Activated T-cell treated with anti-CD3 and anti-CD28 coated beads, Interleukin-2, amount 50 U/mL, for 48 hours (primary cell): ENCODE measurements around the gene PCDHGA11.
"Not testable (repeated sequence)": the region's sequence is repeated elsewhere in the genome, so short reads cannot be mapped to it uniquely, and the experiment has no call there.

ENCODE experiments used
- DNase-seq, 2 experiments: peaks; one replicate each; pipeline ENCODE4 v3.0.0-alpha.2; 2020

The PCDHGA11 gene

DNA sequence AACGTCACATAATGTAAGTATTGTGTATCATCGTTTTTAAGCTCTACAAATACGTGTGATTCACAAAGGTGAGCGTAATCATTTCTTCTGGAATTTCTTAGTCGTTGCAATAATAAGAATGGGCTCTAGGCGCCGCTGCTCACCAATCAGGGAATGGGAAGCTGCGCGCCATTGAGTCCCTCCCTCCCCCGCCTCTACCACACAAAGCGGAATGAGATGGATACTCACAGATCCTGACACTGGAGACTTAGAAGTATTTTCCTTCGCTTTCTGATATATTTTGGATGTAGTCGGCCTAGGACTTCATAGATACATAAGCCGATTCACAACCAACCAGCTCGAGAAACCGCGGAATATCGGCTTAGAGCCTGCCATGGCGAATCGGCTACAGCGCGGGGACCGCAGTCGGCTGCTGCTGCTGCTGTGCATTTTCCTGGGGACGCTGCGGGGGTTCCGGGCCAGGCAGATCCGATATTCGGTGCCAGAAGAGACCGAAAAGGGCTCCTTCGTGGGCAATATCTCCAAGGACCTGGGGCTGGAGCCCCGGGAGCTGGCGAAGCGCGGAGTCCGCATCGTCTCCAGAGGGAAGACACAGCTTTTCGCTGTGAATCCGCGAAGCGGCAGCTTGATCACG, at the start of gene PCDHGA11:
Gene PCDHGA11 (plus strand): TSS at position 197 of the 634 bp plus-strand sequence. CDS start 177 bp downstream, at position 374.
- DNase-seq: peak; percentile 62 to 66

DNA sequence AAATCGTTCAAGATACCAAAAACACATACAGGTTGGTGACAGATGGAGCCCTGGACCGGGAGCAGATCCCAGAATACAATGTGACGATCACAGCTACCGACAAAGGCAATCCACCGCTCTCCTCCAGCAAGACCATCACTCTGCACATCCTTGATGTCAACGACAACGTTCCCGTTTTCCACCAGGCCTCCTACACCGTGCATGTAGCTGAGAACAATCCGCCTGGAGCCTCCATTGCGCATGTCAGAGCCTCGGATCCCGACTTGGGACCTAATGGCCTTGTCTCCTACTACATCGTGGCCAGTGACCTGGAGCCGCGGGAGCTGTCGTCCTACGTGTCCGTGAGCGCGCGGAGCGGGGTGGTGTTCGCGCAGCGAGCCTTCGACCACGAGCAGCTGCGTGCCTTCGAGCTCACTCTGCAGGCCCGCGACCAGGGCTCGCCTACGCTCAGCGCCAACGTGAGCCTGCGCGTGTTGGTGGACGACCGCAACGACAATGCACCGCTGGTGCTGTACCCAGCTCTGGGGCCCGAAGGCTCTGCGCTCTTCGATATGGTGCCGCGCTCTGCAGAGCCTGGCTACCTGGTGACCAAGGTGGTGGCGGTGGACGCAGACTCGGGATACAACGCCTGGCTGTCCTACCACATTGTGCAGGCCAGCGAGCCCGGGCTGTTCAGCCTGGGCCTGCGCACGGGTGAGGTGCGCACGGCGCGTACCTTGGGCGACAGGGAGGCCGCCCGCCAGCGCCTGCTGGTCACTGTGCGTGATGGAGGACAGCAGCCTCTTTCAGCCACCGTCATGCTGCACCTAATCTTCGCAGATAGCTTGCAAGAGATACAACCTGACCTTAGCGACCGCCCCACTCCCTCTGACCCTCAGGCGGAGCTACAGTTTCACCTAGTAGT, 49.0 kb upstream of the PCDHGA11 start:
- no peak for DNase-seq

DNA sequence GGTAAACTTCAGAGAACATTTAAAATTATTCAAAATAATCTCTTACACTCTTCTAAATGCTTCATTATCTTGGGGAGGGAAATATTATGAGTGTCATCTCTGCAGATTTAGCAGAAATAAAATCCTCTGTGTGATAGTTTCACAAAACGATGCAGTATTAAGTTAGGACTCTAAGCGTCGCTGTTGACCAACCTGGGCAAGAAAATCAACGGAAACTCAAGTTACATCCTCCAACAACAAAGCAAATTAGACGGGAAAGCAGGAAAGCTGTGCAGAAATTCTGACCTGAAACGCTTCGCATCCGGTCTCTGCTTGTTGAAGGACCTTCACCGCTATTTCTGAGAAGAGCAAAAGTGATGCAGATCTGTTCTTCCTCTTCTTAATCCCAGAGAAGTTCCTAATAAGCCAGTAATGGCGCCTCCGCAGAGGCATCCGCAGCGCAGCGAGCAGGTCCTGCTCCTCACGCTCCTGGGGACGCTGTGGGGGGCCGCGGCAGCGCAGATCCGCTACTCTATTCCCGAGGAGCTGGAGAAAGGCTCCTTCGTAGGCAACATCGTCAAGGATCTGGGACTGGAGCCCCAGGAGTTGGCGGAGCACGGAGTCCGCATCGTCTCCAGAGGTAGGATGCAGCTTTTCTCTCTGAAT, 47.1 kb upstream of the PCDHGA11 start, which contains the start of gene PCDHGA6:
Gene PCDHGA6 (plus strand): TSS at position 219 of the 645 bp plus-strand sequence. CDS start 193 bp downstream, at position 412.
- no peak for DNase-seq

DNA sequence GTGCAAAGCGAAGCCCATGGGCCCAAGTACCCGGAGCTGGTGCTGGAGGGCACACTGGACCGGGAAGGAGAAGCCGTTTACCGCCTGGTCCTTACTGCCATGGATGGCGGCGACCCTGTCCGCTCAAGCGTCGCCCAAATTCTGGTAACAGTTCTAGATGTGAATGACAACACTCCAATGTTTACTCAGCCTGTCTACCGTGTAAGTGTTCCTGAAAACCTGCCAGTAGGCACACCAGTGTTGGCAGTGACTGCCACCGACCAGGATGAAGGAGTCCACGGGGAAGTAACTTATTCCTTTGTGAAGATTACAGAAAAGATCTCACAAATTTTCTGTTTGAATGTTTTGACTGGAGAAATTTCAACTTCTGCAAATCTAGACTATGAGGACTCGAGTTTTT, 46.2 kb upstream of the PCDHGA11 start:
- no peak for DNase-seq

DNA sequence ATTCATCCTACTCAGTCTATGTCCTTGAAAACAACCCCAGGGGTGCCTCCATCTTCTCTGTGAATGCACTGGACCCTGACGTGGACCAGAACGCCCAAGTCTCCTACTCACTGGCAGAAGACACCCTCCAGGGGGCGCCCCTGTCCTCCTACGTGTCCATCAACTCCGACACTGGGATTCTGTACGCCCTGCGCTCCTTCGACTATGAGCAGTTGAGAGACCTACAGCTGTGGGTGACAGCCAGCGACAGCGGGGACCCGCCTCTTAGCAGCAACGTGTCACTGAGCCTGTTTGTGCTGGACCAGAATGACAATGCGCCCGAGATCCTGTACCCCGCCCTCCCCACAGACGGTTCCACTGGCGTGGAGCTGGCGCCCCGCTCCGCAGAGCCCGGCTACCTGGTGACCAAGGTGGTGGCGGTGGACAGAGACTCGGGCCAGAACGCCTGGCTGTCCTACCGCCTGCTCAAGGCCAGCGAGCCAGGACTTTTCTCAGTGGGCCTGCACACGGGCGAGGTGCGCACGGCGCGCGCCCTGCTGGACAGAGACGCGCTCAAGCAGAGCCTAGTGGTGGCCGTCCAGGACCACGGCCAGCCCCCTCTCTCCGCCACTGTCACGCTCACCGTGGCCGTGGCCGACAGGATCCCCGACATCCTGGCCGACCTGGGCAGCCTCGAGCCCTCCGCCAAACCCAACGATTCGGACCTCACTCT, 45.3 kb upstream of the PCDHGA11 start:
- not testable (repeated sequence) for DNase-seq

DNA sequence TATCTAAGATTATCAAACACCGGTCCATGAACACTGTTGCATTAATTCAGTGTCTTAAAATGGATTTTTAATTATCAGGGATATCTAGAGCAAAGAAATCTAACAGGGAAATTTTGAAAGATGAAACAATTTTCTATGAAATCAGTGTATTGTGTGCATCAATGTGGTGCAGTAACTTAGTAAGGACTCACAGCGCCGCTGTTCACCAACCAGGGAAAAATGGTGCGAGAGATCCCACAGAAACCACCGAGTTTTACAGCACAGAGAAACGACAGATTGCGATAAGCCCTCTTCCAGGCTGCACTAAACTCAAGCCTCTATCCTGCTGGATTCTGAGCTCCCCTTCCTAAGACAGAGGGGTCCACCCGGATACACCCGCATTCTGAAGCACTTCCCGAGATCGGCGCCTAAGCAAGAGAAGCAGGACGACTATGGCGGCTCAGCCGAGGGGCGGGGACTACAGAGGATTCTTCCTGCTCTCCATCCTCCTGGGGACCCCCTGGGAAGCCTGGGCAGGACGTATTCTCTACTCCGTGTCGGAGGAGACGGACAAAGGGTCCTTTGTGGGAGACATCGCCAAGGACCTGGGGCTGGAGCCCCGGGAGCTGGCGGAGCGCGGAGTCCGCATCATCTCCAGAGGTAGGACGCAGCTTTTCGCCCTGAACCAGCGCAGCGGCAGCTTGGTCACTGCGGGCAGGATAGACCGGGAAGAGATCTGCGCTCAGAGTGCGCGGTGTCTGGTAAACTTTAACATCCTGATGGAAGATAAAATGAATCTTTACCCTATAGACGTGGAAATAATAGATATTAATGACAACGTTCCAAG, 38.2 kb upstream of the PCDHGA11 start, which contains the start of gene PCDHGA7:
Gene PCDHGA7 (plus strand): TSS at position 274 of the 826 bp plus-strand sequence. CDS start 158 bp downstream, at position 432.
- no peak for DNase-seq

DNA sequence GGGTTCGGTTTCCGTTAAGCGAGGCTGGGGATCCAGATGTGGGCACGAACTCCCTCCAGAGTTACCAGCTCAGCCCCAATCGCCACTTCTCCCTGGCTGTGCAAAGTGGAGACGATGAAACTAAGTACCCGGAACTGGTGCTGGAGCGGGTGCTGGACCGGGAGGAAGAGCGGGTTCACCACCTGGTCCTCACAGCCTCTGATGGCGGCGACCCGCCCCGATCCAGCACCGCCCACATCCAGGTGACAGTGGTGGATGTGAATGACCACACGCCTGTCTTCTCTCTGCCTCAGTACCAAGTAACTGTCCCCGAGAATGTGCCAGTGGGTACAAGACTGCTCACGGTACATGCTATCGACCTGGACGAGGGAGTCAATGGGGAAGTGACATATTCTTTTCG, 37.5 kb upstream of the PCDHGA11 start:
- DNase-seq: no peak

DNA sequence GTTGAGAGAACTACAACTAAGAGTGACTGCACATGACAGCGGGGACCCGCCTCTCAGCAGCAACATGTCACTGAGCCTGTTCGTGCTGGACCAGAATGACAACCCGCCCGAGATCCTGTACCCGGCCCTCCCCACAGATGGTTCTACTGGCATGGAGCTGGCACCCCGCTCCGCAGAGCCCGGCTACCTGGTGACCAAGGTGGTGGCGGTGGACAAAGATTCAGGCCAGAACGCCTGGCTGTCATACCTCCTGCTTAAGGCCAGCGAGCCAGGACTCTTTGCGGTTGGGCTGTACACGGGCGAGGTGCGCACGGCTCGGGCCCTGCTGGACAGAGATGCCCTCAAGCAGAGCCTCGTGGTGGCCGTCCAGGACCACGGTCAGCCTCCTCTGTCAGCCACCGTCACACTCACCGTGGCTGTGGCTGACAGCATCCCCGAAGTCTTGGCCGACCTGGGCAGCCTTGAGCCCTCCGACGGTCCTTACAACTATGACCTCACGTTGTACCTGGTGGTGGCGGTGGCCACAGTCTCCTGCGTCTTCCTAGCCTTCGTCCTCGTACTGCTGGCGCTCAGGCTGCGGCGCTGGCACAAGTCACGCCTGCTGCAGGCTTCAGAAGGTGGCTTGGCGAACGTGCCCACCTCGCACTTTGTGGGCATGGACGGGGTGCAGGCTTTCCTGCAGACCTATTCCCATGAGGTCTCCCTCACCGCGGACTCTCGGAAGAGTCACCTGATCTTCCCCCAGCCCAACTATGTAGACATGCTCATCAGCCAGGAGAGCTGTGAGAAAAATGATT, 36.2 kb upstream of the PCDHGA11 start:
- DNase-seq: no peak

DNA sequence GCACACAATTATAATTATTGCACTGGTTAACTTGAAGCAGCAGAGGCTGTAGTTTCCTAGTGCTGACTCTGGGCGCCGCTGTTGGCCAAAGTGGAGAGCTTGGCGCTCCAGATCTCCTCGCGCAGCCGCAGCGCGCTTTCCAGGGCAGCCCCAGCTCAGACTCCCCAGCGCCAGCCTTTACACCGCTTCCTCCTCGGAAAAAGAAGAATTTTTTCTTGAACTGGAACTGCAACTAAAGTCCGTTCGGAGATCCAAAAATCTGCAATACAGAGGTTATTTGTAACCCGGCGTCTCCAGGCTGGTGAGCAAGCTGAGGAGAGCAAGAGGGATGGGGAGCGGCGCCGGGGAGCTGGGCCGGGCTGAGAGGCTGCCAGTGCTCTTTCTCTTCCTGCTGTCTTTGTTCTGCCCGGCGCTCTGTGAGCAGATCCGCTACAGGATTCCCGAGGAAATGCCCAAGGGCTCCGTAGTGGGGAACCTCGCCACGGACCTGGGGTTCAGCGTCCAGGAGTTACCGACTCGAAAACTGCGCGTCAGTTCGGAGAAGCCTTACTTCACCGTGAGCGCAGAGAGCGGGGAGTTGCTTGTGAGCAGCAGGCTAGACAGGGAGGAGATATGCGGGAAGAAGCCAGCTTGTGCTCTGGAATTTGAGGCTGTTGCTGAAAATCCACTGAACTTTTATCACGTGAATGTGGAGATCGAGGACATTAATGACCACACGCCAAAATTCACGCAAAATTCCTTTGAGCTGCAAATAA, 33.1 kb upstream of the PCDHGA11 start, which contains the start of gene PCDHGB4:
Gene PCDHGB4 (plus strand): TSS at position 142 of the 755 bp plus-strand sequence. CDS start 187 bp downstream, at position 329.
- not testable (repeated sequence) for DNase-seq

DNA sequence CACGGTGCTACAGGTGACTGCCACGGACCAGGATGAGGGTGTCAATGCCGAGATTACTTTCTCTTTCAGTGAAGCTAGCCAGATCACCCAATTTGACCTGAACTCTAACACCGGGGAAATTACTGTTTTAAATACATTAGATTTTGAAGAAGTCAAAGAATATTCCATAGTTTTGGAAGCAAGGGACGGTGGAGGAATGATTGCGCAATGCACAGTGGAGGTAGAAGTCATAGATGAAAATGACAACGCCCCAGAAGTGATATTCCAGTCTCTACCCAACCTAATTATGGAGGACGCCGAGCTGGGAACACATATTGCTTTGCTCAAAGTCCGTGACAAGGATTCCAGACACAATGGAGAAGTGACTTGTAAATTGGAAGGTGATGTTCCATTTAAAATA, 32.2 kb upstream of the PCDHGA11 start:
- no peak for DNase-seq

DNA sequence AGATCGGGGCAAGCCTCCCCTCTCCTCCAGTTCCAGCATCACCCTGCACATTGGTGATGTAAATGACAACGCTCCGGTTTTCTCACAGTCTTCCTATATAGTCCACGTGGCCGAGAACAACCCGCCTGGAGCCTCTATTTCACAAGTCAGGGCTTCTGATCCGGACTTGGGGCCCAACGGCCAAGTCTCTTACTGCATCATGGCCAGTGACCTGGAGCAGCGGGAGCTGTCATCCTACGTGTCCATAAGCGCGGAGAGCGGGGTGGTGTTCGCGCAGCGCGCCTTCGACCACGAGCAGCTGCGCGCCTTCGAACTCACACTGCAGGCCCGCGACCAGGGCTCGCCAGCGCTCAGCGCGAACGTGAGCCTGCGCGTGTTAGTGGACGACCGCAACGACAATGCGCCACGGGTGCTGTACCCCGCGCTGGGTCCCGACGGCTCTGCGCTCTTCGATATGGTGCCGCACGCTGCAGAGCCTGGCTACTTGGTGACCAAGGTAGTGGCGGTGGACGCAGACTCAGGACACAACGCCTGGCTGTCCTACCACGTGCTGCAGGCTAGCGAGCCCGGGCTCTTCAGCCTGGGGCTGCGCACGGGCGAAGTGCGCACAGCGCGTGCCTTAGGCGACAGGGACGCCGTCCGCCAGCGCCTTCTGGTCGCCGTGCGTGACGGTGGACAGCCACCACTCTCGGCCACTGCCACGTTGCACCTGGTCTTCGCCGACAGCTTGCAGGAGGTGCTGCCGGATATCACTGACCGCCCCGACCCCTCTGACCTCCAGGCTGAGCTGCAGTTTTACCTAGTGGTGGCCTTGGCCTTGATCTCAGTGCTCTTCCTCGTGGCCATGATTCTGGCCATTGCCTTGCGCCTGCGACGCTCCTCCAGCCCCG, 31.5 kb upstream of the PCDHGA11 start:
- DNase-seq: no peak

DNA sequence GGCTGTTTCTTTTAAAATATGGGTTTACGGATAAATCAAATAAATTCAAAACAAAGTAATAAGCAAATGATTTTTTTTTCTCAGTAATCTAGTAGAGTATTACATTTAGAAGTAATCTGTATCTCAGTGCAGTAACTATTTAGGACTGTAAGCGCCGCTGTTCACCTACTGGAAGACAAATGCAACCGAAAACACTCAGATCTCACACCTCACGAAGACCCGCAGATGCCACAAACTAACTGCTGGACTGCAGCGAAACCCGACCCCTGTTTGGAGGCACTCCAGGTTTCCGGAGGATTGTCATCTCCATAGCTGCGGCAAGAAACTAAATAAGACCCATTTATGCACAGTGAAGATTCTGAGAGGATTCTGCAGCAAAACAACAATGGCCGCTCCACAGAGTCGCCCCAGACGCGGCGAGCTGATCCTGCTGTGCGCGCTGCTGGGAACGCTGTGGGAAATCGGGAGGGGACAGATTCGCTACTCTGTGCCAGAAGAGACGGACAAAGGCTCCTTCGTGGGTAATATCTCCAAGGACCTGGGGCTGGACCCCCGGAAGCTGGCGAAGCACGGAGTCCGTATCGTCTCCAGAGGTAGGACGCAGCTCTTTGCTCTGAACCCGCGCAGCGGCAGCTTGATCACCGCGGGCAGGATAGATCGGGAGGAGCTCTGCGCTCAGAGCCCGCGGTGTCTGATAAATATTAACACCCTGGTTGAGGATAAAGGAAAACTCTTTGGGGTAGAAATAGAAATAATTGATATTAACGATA, 28.2 kb upstream of the PCDHGA11 start, which contains the start of gene PCDHGA8:
Gene PCDHGA8 (plus strand): TSS at position 205 of the 770 bp plus-strand sequence. CDS start 181 bp downstream, at position 386.
- no peak for DNase-seq

DNA sequence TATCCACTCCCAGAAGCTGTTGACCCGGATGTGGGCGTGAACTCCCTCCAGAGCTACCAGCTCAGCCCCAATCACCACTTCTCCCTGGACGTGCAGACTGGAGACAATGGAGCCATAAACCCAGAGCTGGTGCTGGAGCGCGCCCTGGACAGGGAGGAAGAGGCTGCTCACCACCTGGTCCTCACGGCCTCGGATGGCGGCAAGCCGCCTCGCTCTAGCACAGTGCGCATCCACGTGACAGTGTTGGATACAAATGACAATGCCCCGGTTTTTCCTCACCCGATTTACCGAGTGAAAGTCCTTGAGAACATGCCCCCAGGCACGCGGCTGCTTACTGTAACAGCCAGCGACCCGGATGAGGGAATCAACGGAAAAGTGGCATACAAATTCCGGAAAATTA, 27.6 kb upstream of the PCDHGA11 start:
- no peak for DNase-seq

DNA sequence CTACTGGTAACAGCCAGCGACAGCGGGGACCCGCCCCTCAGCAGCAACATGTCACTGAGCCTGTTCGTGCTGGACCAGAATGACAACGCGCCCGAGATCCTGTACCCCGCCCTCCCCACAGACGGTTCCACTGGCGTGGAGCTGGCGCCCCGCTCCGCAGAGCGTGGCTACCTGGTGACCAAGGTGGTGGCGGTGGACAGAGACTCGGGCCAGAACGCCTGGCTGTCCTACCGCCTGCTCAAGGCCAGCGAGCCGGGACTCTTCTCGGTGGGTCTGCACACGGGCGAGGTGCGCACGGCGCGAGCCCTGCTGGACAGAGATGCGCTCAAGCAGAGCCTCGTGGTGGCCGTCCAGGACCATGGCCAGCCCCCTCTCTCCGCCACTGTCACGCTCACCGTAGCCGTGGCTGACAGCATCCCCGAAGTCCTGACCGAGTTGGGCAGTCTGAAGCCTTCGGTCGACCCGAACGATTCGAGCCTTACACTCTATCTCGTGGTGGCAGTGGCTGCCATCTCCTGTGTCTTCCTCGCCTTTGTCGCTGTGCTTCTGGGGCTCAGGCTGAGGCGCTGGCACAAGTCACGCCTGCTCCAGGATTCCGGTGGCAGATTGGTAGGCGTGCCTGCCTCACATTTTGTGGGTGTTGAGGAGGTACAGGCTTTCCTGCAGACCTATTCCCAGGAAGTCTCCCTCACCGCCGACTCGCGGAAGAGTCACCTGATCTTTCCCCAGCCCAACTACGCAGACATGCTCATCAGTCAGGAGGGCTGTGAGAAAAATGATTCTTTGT, 26.3 kb upstream of the PCDHGA11 start:
- not testable (repeated sequence) for DNase-seq

DNA sequence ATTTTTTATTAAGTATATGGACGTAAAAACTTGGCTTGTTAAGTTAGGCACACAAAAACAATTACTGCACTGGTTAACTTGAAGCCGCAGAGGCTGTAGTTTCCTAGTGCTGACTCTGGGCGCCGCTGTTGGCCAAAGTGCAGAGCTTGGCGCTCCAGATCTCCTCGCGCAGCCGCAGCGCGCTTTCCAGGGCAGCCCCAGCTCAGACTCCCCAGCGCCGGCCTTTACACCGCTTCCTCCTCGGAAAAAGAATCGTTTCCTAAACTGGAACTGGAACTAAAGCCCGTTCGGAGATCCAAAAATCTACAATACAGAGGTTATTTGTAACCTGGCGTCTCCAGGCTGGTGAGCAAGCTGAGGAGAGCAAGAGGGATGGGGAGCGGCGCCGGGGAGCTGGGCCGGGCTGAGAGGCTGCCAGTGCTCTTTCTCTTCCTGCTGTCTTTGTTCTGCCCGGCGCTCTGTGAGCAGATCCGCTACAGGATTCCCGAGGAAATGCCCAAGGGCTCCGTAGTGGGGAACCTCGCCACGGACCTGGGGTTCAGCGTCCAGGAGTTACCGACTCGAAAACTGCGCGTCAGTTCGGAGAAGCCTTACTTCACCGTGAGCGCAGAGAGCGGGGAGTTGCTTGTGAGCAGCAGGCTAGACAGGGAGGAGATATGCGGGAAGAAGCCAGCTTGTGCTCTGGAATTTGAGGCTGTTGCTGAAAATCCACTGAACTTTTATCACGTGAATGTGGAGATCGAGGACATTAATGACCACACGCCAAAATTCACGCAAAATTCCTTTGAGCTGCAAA, 22.9 kb upstream of the PCDHGA11 start, which contains the start of gene PCDHGB5:
Gene PCDHGB5 (plus strand): TSS at position 192 of the 796 bp plus-strand sequence. CDS start 181 bp downstream, at position 373.
- peak in 1 of 2 experiments; percentile 58 for DNase-seq

DNA sequence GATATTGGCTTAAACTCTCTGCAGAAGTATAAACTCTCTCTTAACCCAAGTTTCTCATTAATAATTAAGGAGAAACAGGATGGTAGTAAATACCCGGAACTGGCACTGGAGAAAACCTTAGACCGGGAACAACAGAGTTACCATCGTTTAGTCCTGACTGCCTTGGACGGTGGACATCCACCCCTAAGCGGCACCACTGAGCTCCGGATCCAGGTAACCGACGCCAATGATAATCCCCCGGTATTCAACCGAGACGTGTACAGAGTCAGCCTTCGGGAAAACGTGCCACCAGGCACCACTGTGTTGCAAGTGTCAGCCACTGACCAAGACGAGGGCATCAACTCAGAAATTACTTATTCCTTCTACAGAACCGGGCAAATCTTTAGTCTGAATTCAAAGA, 22.2 kb upstream of the PCDHGA11 start:
- DNase-seq: no peak
